ENCODE results near the gene LRRC75A. TPM values are rescaled to one million over a fixed set of nuclear protein-coding genes. Genes with fewer than 3 reads are reported as not detected.

The LRRC75A gene
- total RNA-seq, 1 donor from 2014 or later = 2.9 TPM

GRCh38 chr17:16515933-16516332 is 23.9 kb upstream of the LRRC75A start:
- peaks cover 30% of the 10 kb centered on the region for H3K4me1 Mint-ChIP-seq (ENCODE audit: unreplicated experiment)
- no peaks in the 10 kb centered on the region for H3K9me3 Mint-ChIP-seq
- no peak for DNase-seq (ENCODE audit: extremely low spot score, unreplicated experiment)
- H3K36me3 Mint-ChIP-seq = no peaks in the 10 kb centered on the region
- H3K27ac Mint-ChIP-seq = no peak overlapping the region
- peaks cover 55% of the 10 kb centered on the region for H3K27me3 Mint-ChIP-seq
- no peak for TF ChIP-seq CTCF (conservative IDR thresholded peaks at IDR 0.05)
- no peak overlapping the region for H3K4me3 Mint-ChIP-seq

GRCh38 chr17:16513873-16514272 is 21.9 kb upstream of the LRRC75A start:
- DNase-seq (ENCODE audit: extremely low spot score, unreplicated experiment) = no peak
- Mint-ChIP-seq H3K4me3 (no peak overlapping the region), H3K9me3 (no peaks in the 10 kb centered on the region), H3K36me3 (no peaks in the 10 kb centered on the region), H3K4me1 (ENCODE audit: unreplicated experiment) (peaks cover 30% of the 10 kb centered on the region), H3K27me3 (peaks cover 55% of the 10 kb centered on the region), H3K27ac (peak overlapping the region; percentile 24)
- TF ChIP-seq CTCF (conservative IDR thresholded peaks at IDR 0.05) = no peak

GRCh38 chr17:16512011-16512410 is 20.0 kb upstream of the LRRC75A start:
- Mint-ChIP-seq H3K27ac (no peak overlapping the region), H3K36me3 (no peaks in the 10 kb centered on the region), H3K27me3 (peaks cover 44% of the 10 kb centered on the region), H3K9me3 (no peaks in the 10 kb centered on the region), H3K4me1 (ENCODE audit: unreplicated experiment) (peaks cover 30% of the 10 kb centered on the region), H3K4me3 (no peak overlapping the region)
- TF ChIP-seq CTCF (conservative IDR thresholded peaks at IDR 0.05) = no peak
- DNase-seq (ENCODE audit: extremely low spot score, unreplicated experiment) = no peak

- H3K27ac Mint-ChIP-seq = no peak overlapping the region
- no peak for TF ChIP-seq CTCF (conservative IDR thresholded peaks at IDR 0.05)
- H3K4me1 Mint-ChIP-seq (ENCODE audit: unreplicated experiment) = peaks cover 26% of the 10 kb centered on the region
These were observed 19.6 kb upstream of the LRRC75A start for GRCh38 chr17:16511593-16511992.

GRCh38 chr17:16507918-16508533 is 16.0 kb upstream of the LRRC75A start:
- no peak overlapping the region for H3K4me3 Mint-ChIP-seq
- peaks cover 11% of the 10 kb centered on the region for H3K27me3 Mint-ChIP-seq
- no peaks in the 10 kb centered on the region for H3K36me3 Mint-ChIP-seq
- TF ChIP-seq CTCF (conservative IDR thresholded peaks at IDR 0.05) = no peak
- no peak for DNase-seq (ENCODE audit: extremely low spot score, unreplicated experiment)
- peaks cover 13% of the 10 kb centered on the region for H3K4me1 Mint-ChIP-seq (ENCODE audit: unreplicated experiment)
- no peaks in the 10 kb centered on the region for H3K9me3 Mint-ChIP-seq
- no peak overlapping the region for H3K27ac Mint-ChIP-seq

More at GRCh38 chr17:16511593-16511992, 19.6 kb upstream of the LRRC75A start:
- DNase-seq (ENCODE audit: extremely low spot score, unreplicated experiment) = no peak
- Mint-ChIP-seq H3K4me3 (no peak overlapping the region), H3K27me3 (peaks cover 40% of the 10 kb centered on the region), H3K9me3 (no peaks in the 10 kb centered on the region), H3K36me3 (no peaks in the 10 kb centered on the region)

Measured in type B pancreatic cell (in vitro differentiated cells).